A549 (cell line): Measurements from ENCODE around the gene KRT14.

Source experiments
- CHD2 ChIP-seq: fragments of 150-350 bp; IDR thresholded peaks from 2 replicates; pipeline ENCODE4 v1.6.1; 2014; ENCODE audit warnings: low read length; ENCODE audit not compliant: partially characterized antibody
- JUN ChIP-seq, 2 experiments: fragments of >200 bp; sonication (Bioruptor Twin); formaldehyde crosslinking; IDR thresholded peaks; 2 replicates in 1 of 2; 3 replicates in 1 of 2; pipeline ENCODE4 v1.6.1; 2016 to 2017
- NPAS2 ChIP-seq: fragments of 250-450 bp; sonication (Bioruptor Pico); IDR thresholded peaks from 2 replicates; pipeline ENCODE4 v1.8.0; 2022; ENCODE audit warnings: mild to moderate bottlenecking, moderate library complexity, borderline replicate concordance
- POLR2A ChIP-seq: IDR thresholded peaks from 2 replicates; pipeline ENCODE4 v1.6.1; 2012; ENCODE audit warnings: mild to moderate bottlenecking, low read length
- SMC3 ChIP-seq: fragments of >200 bp; sonication (Bioruptor Twin); formaldehyde crosslinking; IDR thresholded peaks from 3 replicates; pipeline ENCODE4 v1.6.1; 2018; ENCODE audit warnings: inconsistent platforms
- TF ChIP-seq, protein P1 (sequence below): fragments of >200 bp; sonication (Bioruptor Twin); formaldehyde crosslinking; IDR thresholded peaks from 3 replicates; pipeline ENCODE4 v1.5.1; 2016
- TF ChIP-seq, protein P2 (sequence below): IDR thresholded peaks from 2 replicates; pipeline ENCODE4 v1.6.1; 2012
- TF ChIP-seq, protein P3 (sequence below): fragments of 200-600 bp; sonication (generic); IDR thresholded peaks from 2 replicates; pipeline ENCODE4 v1.6.1; 2016; ENCODE audit warnings: antibody characterized with exemption, mild to moderate bottlenecking, moderate library complexity
- TF ChIP-seq, protein P4 (sequence below): IDR thresholded peaks from 2 replicates; pipeline ENCODE4 v1.6.1; 2012
- TF ChIP-seq, protein P5 (sequence below): IDR thresholded peaks from 2 replicates; pipeline ENCODE4 v1.6.1; 2012; ENCODE audit warnings: low read depth, borderline replicate concordance

DNA sequence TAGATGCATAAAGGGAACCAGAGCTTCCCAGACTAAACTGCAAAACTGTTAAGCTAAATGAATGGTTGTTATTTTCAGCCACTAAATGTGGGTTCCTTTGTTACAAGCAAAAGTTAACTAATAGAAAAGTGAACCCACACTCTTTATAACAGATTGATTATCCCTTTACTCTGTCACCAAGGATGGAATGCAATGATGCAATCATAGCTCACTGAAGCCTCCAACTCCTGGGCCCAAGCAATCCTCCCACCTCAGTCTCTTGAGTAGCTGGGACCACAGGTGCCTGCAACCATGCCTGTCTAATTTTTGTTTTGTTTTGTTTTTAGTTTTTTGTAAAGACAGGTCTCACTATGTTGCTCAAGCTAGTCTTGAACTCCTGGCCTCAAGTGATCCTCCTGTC is 21.4 kb downstream of the KRT14 start:
- TF ChIP-seq, protein P1, sequence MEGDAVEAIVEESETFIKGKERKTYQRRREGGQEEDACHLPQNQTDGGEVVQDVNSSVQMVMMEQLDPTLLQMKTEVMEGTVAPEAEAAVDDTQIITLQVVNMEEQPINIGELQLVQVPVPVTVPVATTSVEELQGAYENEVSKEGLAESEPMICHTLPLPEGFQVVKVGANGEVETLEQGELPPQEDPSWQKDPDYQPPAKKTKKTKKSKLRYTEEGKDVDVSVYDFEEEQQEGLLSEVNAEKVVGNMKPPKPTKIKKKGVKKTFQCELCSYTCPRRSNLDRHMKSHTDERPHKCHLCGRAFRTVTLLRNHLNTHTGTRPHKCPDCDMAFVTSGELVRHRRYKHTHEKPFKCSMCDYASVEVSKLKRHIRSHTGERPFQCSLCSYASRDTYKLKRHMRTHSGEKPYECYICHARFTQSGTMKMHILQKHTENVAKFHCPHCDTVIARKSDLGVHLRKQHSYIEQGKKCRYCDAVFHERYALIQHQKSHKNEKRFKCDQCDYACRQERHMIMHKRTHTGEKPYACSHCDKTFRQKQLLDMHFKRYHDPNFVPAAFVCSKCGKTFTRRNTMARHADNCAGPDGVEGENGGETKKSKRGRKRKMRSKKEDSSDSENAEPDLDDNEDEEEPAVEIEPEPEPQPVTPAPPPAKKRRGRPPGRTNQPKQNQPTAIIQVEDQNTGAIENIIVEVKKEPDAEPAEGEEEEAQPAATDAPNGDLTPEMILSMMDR: no peak
- TF ChIP-seq, protein P2, sequence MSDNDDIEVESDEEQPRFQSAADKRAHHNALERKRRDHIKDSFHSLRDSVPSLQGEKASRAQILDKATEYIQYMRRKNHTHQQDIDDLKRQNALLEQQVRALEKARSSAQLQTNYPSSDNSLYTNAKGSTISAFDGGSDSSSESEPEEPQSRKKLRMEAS: no peak
- TF ChIP-seq, protein P3, sequence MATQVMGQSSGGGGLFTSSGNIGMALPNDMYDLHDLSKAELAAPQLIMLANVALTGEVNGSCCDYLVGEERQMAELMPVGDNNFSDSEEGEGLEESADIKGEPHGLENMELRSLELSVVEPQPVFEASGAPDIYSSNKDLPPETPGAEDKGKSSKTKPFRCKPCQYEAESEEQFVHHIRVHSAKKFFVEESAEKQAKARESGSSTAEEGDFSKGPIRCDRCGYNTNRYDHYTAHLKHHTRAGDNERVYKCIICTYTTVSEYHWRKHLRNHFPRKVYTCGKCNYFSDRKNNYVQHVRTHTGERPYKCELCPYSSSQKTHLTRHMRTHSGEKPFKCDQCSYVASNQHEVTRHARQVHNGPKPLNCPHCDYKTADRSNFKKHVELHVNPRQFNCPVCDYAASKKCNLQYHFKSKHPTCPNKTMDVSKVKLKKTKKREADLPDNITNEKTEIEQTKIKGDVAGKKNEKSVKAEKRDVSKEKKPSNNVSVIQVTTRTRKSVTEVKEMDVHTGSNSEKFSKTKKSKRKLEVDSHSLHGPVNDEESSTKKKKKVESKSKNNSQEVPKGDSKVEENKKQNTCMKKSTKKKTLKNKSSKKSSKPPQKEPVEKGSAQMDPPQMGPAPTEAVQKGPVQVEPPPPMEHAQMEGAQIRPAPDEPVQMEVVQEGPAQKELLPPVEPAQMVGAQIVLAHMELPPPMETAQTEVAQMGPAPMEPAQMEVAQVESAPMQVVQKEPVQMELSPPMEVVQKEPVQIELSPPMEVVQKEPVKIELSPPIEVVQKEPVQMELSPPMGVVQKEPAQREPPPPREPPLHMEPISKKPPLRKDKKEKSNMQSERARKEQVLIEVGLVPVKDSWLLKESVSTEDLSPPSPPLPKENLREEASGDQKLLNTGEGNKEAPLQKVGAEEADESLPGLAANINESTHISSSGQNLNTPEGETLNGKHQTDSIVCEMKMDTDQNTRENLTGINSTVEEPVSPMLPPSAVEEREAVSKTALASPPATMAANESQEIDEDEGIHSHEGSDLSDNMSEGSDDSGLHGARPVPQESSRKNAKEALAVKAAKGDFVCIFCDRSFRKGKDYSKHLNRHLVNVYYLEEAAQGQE: no peak
- TF ChIP-seq JUN (IDR thresholded peaks at IDR 0.05) (no peak), CHD2 (no peak), SMC3 (no peak), POLR2A (no peak), NPAS2 (CRISPR knock-in tag) (no peak)
- TF ChIP-seq, protein P4, sequence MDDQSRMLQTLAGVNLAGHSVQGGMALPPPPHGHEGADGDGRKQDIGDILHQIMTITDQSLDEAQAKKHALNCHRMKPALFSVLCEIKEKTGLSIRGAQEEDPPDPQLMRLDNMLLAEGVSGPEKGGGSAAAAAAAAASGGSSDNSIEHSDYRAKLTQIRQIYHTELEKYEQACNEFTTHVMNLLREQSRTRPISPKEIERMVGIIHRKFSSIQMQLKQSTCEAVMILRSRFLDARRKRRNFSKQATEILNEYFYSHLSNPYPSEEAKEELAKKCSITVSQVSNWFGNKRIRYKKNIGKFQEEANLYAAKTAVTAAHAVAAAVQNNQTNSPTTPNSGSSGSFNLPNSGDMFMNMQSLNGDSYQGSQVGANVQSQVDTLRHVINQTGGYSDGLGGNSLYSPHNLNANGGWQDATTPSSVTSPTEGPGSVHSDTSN: no peak
- TF ChIP-seq, protein P5, sequence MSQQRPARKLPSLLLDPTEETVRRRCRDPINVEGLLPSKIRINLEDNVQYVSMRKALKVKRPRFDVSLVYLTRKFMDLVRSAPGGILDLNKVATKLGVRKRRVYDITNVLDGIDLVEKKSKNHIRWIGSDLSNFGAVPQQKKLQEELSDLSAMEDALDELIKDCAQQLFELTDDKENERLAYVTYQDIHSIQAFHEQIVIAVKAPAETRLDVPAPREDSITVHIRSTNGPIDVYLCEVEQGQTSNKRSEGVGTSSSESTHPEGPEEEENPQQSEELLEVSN: no peak
